ENCODE results near the gene NDRG2. TPM values are rescaled to one million over a fixed set of nuclear protein-coding genes. Genes with fewer than 3 reads are reported as not detected.

The NDRG2 gene
- total RNA-seq, 1 donor from 2014 or later = 45.9 TPM

GRCh38 chr14:21071225-21072030 lies 46.6 kb upstream of the NDRG2 start:
- Mint-ChIP-seq H3K36me3 (ENCODE audit: low read depth, unreplicated experiment) (peaks cover 14% of the 10 kb centered on the region), H3K4me1 (ENCODE audit: unreplicated experiment) (peaks cover 15% of the 10 kb centered on the region), H3K9me3 (ENCODE audit: unreplicated experiment) (no peaks in the 10 kb centered on the region), H3K27me3 (ENCODE audit: unreplicated experiment) (peaks cover 22% of the 10 kb centered on the region), H3K27ac (ENCODE audit: unreplicated experiment) (peak overlapping the region; percentile 74), H3K4me3 (ENCODE audit: unreplicated experiment) (peak overlapping the region; percentile 90)
- TF ChIP-seq CTCF (IDR thresholded peaks at IDR 0.05; ENCODE audit: unreplicated experiment) = no peak
- DNase-seq (ENCODE audit: low spot score) = peak; percentile 73

- Mint-ChIP-seq H3K27me3 (ENCODE audit: unreplicated experiment) (peaks cover 20% of the 10 kb centered on the region), H3K4me3 (ENCODE audit: unreplicated experiment) (peak overlapping the region; percentile 90), H3K4me1 (ENCODE audit: unreplicated experiment) (peaks cover 15% of the 10 kb centered on the region), H3K27ac (ENCODE audit: unreplicated experiment) (peak overlapping the region; percentile 74), H3K36me3 (ENCODE audit: low read depth, unreplicated experiment) (peaks cover 8% of the 10 kb centered on the region), H3K9me3 (ENCODE audit: unreplicated experiment) (no peaks in the 10 kb centered on the region)
- peak; percentile 51 for DNase-seq (ENCODE audit: low spot score)
- TF ChIP-seq CTCF (IDR thresholded peaks at IDR 0.05; ENCODE audit: unreplicated experiment) = no peak
Observed at GRCh38 chr14:21070610-21071224, 45.9 kb upstream of the NDRG2 start.

GRCh38 chr14:21070083-21070609 lies 45.3 kb upstream of the NDRG2 start, which contains the start of gene ARHGEF40:
Gene ARHGEF40 (plus strand): TSS chr14:21070304. CDS start chr14:21070397, 93 bp downstream.
- Mint-ChIP-seq H3K36me3 (ENCODE audit: low read depth, unreplicated experiment) (peaks cover 5% of the 10 kb centered on the region), H3K27ac (ENCODE audit: unreplicated experiment) (peak within 1 kb of the TSS; percentile 74), H3K4me3 (ENCODE audit: unreplicated experiment) (peak within 1 kb of the TSS; percentile 90), H3K27me3 (ENCODE audit: unreplicated experiment) (peaks cover 19% of the 10 kb centered on the region), H3K9me3 (ENCODE audit: unreplicated experiment) (no peaks in the 10 kb centered on the region), H3K4me1 (ENCODE audit: unreplicated experiment) (peaks cover 15% of the 10 kb centered on the region)
- DNase-seq (ENCODE audit: low spot score) = peak; percentile 38
- TF ChIP-seq CTCF (IDR thresholded peaks at IDR 0.05; ENCODE audit: unreplicated experiment) = no peak

- no peak for TF ChIP-seq CTCF (IDR thresholded peaks at IDR 0.05; ENCODE audit: unreplicated experiment)
Observed at GRCh38 chr14:21069388-21070082, 44.7 kb upstream of the NDRG2 start.

More at GRCh38 chr14:21069388-21070082, 44.7 kb upstream of the NDRG2 start:
- H3K27me3 Mint-ChIP-seq (ENCODE audit: unreplicated experiment) = peaks cover 17% of the 10 kb centered on the region
- H3K36me3 Mint-ChIP-seq (ENCODE audit: low read depth, unreplicated experiment) = peaks cover 5% of the 10 kb centered on the region
- no peaks in the 10 kb centered on the region for H3K9me3 Mint-ChIP-seq (ENCODE audit: unreplicated experiment)
- peak; percentile 26 for DNase-seq (ENCODE audit: low spot score)
- H3K27ac Mint-ChIP-seq (ENCODE audit: unreplicated experiment) = peak overlapping the region; percentile 73
- peak overlapping the region; percentile 78 for H3K4me3 Mint-ChIP-seq (ENCODE audit: unreplicated experiment)
- peaks cover 15% of the 10 kb centered on the region for H3K4me1 Mint-ChIP-seq (ENCODE audit: unreplicated experiment)

All from endothelial cell (in vitro differentiated cells).